Measurements from ENCODE around the gene MYEOV. TPM values are rescaled to one million over a fixed set of nuclear protein-coding genes. Genes with fewer than 3 reads are reported as not detected.

The MYEOV gene
- total RNA-seq, 1 experiment from 2014 or later, result 0.22 TPM

DNA sequence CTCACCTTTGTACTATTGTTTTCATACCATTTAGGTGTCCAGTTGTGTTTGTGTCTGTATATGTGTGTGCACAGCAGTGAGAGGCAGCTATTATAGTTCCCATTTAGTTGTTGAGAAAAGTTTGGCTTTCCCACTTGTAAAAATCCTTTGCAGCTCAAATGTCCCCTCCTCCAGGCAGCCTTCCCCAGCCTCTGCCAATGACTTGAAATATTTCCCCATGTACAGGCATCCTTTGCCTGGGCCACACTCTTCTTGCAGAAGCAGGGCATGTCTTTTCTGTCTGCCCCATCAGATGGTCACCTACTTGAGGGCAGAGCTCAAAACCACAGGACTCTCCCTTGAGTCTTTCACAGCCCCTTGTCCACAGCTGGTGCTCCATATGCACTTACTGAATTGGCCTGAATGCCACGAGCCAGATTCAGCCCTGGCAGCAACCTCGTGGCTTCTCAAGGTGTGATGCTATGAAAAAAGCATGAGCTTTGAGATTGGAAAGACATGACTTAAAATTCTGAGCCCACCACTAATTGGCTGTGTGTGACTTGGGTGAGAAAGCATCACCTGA, 39.3 kb downstream of the MYEOV start:
- Mint-ChIP-seq H3K27me3 (ENCODE audit: low read depth) (no peaks in the 10 kb centered on the region; the same call in none of the 2 replicates), H3K4me3 (no peak overlapping the region), H3K9me3 (no peaks in the 10 kb centered on the region), H3K4me1 (peaks cover 8 to 9% of the 10 kb centered on the region in 2 experiments; a peak in 3 of 4 replicates), H3K36me3 (ENCODE audit: insufficient read depth in 1 of 3, low read depth in 3 of 3) (no peaks in the 10 kb centered on the region; a peak in 1 of 7 replicates), H3K27ac (no peak overlapping the region)
- Histone ChIP-seq H3K9ac (ENCODE audit: extremely low read depth, insufficient read length, low read length) (no peak overlapping the region), H3K4me2 (ENCODE audit: insufficient read depth, insufficient read length, low read length) (no peak overlapping the region), H3K27me3 (ENCODE audit: insufficient read depth, low read length) (no peaks in the 10 kb centered on the region), H3K79me2 (ENCODE audit: insufficient read depth, low read length) (no peaks in the 10 kb centered on the region), H3K23me2 (ENCODE audit: insufficient read length, low read depth, low read length, poor library complexity, severe bottlenecking) (no peaks in the 10 kb centered on the region), H4K91ac (ENCODE audit: insufficient read length, low read depth, low read length) (no peak overlapping the region), H3K14ac (ENCODE audit: insufficient read depth, low read length) (no peak overlapping the region), H2BK120ac (ENCODE audit: low read depth, low read length, poor library complexity, severe bottlenecking) (no peak overlapping the region), H4K20me1 (ENCODE audit: control insufficient read depth, insufficient read depth, insufficient read length) (no peaks in the 10 kb centered on the region), H2BK20ac (ENCODE audit: low read depth, low read length, poor library complexity, severe bottlenecking) (no peak overlapping the region), H4K8ac (replicated peaks; ENCODE audit: insufficient read length, low read depth, low read length) (no peak overlapping the region), H2AFZ (ENCODE audit: low read length) (no peak overlapping the region), H3K4me1 (ENCODE audit: insufficient read depth, low read length) (no peaks in the 10 kb centered on the region), H2BK12ac (ENCODE audit: insufficient read length, low read depth, low read length) (no peak overlapping the region), H2BK15ac (ENCODE audit: low read depth, low read length) (no peak overlapping the region), H3K56ac (ENCODE audit: insufficient read length, low read depth, low read length) (no peak overlapping the region), H3T11ph (ENCODE audit: low read length) (no peak overlapping the region), H4K5ac (ENCODE audit: insufficient read length, low read depth, low read length) (no peak overlapping the region), H3K4ac (ENCODE audit: low read depth, low read length) (no peak overlapping the region), H3K18ac (ENCODE audit: insufficient read length, low read depth, low read length) (no peak overlapping the region), H3K23ac (ENCODE audit: insufficient read length, low read depth, low read length) (no peak overlapping the region), H3K79me1 (ENCODE audit: insufficient read depth, low read depth, low read length, poor library complexity, severe bottlenecking) (no peaks in the 10 kb centered on the region), H3K9me3 (ENCODE audit: control insufficient read depth, low read depth, low read length) (no peaks in the 10 kb centered on the region), H2BK5ac (ENCODE audit: insufficient read length, low read length) (no peak overlapping the region), H2AK5ac (ENCODE audit: insufficient read length, low read length) (no peak overlapping the region), H3K27ac (ENCODE audit: insufficient read length, low read depth, low read length) (no peak overlapping the region)
- WGBS (ENCODE audit: extremely low coverage, insufficient read length, low lambda C conversion rate), result no CpG with 5 or more reads among the region's 2 CpGs
- no peak for DNase-seq
- TF ChIP-seq CTCF (conservative IDR thresholded peaks at IDR 0.05), result no peak

Data from H9 (cell line).